Neural progenitor cell (in vitro differentiated cells): ENCODE results near the gene LIF. TPM values are rescaled to one million over a fixed set of nuclear protein-coding genes. Genes with fewer than 3 reads are reported as not detected.

Experiments used
- DNase-seq: peaks from one replicate; pipeline ENCODE4 v3.0.0-alpha.2; 2016; ENCODE audit warnings: low spot score
- H2AFZ ChIP-seq: fragments of 200-600 bp; sonication (generic); replicated peaks from 2 replicates; pipeline ENCODE4 v1.6.1; 2016; ENCODE audit warnings: antibody characterized with exemption
- H3F3A ChIP-seq: fragments of 200-600 bp; sonication (generic); 2 replicates; pipeline ENCODE4 v1.6.1; 2016; ENCODE audit warnings: antibody characterized with exemption, low read depth
- H3K27ac ChIP-seq: fragments of 200-600 bp; sonication (generic); 2 replicates; pipeline ENCODE4 v1.5.1; 2016; ENCODE audit warnings: mild to moderate bottlenecking
- H3K27me3 ChIP-seq: fragments of 200-600 bp; sonication (generic); 2 replicates; pipeline ENCODE4 v1.6.1; 2016; ENCODE audit warnings: mild to moderate bottlenecking, moderate library complexity
- H3K36me3 ChIP-seq: fragments of 200-600 bp; sonication (generic); 2 replicates; pipeline ENCODE4 v1.5.1; 2016
- H3K4me1 ChIP-seq: fragments of 200-600 bp; sonication (generic); 2 replicates; pipeline ENCODE4 v1.6.1; 2016; ENCODE audit warnings: mixed run types
- H3K4me2 ChIP-seq: fragments of 200-600 bp; sonication (generic); 2 replicates; pipeline ENCODE4 v1.6.1; 2016
- H3K4me3 ChIP-seq: fragments of 200-600 bp; sonication (generic); 2 replicates; pipeline ENCODE4 v1.5.1; 2016
- H3K79me2 ChIP-seq: fragments of 200-600 bp; sonication (generic); 2 replicates; pipeline ENCODE4 v1.6.1; 2016; ENCODE audit warnings: low read depth
- H3K9ac ChIP-seq: fragments of 200-600 bp; sonication (generic); 2 replicates; pipeline ENCODE4 v1.6.1; 2016
- H3K9me3 ChIP-seq: fragments of 200-600 bp; sonication (generic); 2 replicates; pipeline ENCODE4 v1.5.1; 2016; ENCODE audit warnings: low read depth
- H4K20me1 ChIP-seq: fragments of 200-600 bp; sonication (generic); 2 replicates; pipeline ENCODE4 v1.6.1; 2016; ENCODE audit warnings: low read depth
- H3K27ac Mint-ChIP-seq: 3 replicates; pipeline ENCODE4 v1.8.0; 2021; ENCODE audit warnings: mixed read lengths
- H3K27me3 Mint-ChIP-seq: 2 replicates; pipeline ENCODE4 v1.8.0; 2022; ENCODE audit warnings: low read depth, mild to moderate bottlenecking, inconsistent platforms, moderate library complexity, mixed read lengths; ENCODE audit not compliant: insufficient read depth
- H3K36me3 Mint-ChIP-seq: 3 replicates; pipeline ENCODE4 v1.8.0; 2021; ENCODE audit warnings: mixed read lengths
- H3K4me1 Mint-ChIP-seq: 3 replicates; pipeline ENCODE4 v1.8.0; 2021; ENCODE audit warnings: mixed read lengths
- H3K4me3 Mint-ChIP-seq: 3 replicates; pipeline ENCODE4 v1.8.0; 2021; ENCODE audit warnings: mild to moderate bottlenecking, moderate library complexity, mixed read lengths
- H3K9me3 Mint-ChIP-seq: 3 replicates; pipeline ENCODE4 v1.8.0; 2020; ENCODE audit warnings: mixed read lengths
- EZH2 ChIP-seq: fragments of 200-600 bp; sonication (generic); IDR thresholded peaks from 2 replicates; pipeline ENCODE4 v1.6.1; 2017; ENCODE audit warnings: antibody characterized with exemption, mild to moderate bottlenecking, moderate library complexity
- EZH2phosphoT487 ChIP-seq: fragments of 200-600 bp; sonication (generic); IDR thresholded peaks from 2 replicates; pipeline ENCODE4 v1.6.1; 2017; ENCODE audit warnings: antibody characterized with exemption
- total RNA-seq: library from RNA; depleted of rRNA; stranded (reverse); fragments of >200 nt; gene quantifications from 2 replicates; pipeline ENCODE4 v1.2.3, GENCODE V29; 2015; ENCODE audit warnings: low replicate concordance
- TF ChIP-seq, protein P1 (sequence below): fragments of 200-600 bp; sonication (generic); IDR thresholded peaks from 2 replicates; pipeline ENCODE4 v1.5.1; 2017; ENCODE audit warnings: antibody characterized with exemption, mild to moderate bottlenecking

LIF gene
- total RNA-seq, 1 donor from 2014 or later = 0.21 TPM

- H3K27ac ChIP-seq = no peak overlapping the region
- H3K4me2 ChIP-seq = no peak overlapping the region
- H3K79me2 ChIP-seq = no peaks in the 10 kb centered on the region
- H2AFZ ChIP-seq = no peak overlapping the region
- Mint-ChIP-seq H3K4me1 (peaks cover 16% of the 10 kb centered on the region), H3K27me3 (peaks cover 4% of the 10 kb centered on the region), H3K4me3 (no peak overlapping the region), H3K36me3 (no peaks in the 10 kb centered on the region), H3K27ac (peak overlapping the region; percentile 27), H3K9me3 (no peaks in the 10 kb centered on the region)
- TF ChIP-seq EZH2phosphoT487 (no peak), EZH2 (no peak)
- TF ChIP-seq, protein P1, sequence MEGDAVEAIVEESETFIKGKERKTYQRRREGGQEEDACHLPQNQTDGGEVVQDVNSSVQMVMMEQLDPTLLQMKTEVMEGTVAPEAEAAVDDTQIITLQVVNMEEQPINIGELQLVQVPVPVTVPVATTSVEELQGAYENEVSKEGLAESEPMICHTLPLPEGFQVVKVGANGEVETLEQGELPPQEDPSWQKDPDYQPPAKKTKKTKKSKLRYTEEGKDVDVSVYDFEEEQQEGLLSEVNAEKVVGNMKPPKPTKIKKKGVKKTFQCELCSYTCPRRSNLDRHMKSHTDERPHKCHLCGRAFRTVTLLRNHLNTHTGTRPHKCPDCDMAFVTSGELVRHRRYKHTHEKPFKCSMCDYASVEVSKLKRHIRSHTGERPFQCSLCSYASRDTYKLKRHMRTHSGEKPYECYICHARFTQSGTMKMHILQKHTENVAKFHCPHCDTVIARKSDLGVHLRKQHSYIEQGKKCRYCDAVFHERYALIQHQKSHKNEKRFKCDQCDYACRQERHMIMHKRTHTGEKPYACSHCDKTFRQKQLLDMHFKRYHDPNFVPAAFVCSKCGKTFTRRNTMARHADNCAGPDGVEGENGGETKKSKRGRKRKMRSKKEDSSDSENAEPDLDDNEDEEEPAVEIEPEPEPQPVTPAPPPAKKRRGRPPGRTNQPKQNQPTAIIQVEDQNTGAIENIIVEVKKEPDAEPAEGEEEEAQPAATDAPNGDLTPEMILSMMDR = no peak
- no peaks in the 10 kb centered on the region for H3K27me3 ChIP-seq
- no peak for DNase-seq
- no peaks in the 10 kb centered on the region for H3K36me3 ChIP-seq
- H3K4me1 ChIP-seq = peaks cover 7% of the 10 kb centered on the region
- no peaks in the 10 kb centered on the region for H3K9me3 ChIP-seq
- H3K9ac ChIP-seq = no peak overlapping the region
- no peak overlapping the region for H3K4me3 ChIP-seq
- no peaks in the 10 kb centered on the region for H4K20me1 ChIP-seq
- no peaks in the 10 kb centered on the region for H3F3A ChIP-seq
Measured at GRCh38 chr22:30273711-30274436, 27.3 kb upstream of the LIF start.

DNA sequence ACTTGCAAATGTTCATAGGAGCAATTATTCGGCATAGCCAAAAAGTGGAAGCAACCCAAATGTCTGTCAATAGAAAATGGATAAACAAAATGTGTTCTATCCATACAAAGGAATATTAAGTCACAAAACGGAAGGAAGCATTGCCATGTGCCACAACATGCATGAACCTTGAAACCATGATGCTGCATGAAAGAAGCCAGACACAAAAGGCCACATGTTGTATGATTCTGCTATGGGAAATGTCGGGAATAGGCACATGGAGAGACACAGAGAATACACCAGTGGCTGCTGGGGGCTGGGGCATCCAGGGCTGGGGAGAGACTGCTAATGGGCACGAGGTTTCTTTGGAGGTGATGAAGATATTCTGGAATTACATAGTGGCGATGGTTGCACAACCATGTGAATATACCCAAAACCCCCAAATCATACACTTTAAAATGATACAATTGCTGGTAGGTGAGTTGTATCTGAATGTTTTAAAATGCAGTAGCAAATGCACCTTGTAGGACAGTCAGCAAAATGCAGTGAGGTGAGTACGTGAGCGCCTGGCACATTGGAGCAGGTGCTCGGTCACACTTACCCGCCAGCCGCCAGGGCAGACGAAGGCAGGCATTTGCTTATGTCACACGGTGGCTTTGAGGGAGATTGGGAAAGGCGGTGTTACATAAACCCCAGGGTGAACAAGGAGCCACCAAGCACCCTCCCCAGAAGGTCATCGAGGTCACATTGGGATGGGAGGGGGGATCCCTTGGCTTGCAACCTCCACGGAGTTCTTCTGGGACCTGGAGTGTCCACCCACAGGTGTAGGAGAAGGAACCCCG is 26.4 kb upstream of the LIF start:
- H3F3A ChIP-seq = no peaks in the 10 kb centered on the region
- no peak for DNase-seq
- Mint-ChIP-seq H3K36me3 (no peaks in the 10 kb centered on the region), H3K4me3 (peak overlapping the region; percentile 17), H3K27ac (no peak overlapping the region), H3K4me1 (peaks cover 10% of the 10 kb centered on the region), H3K9me3 (no peaks in the 10 kb centered on the region), H3K27me3 (peaks cover 4% of the 10 kb centered on the region)
- H3K9ac ChIP-seq = no peak overlapping the region
- no peaks in the 10 kb centered on the region for H3K9me3 ChIP-seq
- no peak overlapping the region for H3K4me3 ChIP-seq
- H3K27me3 ChIP-seq = no peaks in the 10 kb centered on the region
- no peak overlapping the region for H3K4me2 ChIP-seq
- H4K20me1 ChIP-seq = no peaks in the 10 kb centered on the region
- no peak overlapping the region for H3K27ac ChIP-seq
- TF ChIP-seq EZH2phosphoT487 (no peak), EZH2 (no peak)
- TF ChIP-seq, protein P1 = no peak
- no peak overlapping the region for H2AFZ ChIP-seq
- H3K36me3 ChIP-seq = no peaks in the 10 kb centered on the region
- peaks cover 6% of the 10 kb centered on the region for H3K4me1 ChIP-seq
- no peaks in the 10 kb centered on the region for H3K79me2 ChIP-seq

- Histone ChIP-seq H3K27ac (no peak overlapping the region), H3K36me3 (no peaks in the 10 kb centered on the region), H3K4me1 (no peaks in the 10 kb centered on the region), H3K9me3 (no peaks in the 10 kb centered on the region), H3K79me2 (no peaks in the 10 kb centered on the region), H3K9ac (no peak overlapping the region), H3K4me3 (no peak overlapping the region), H3F3A (no peaks in the 10 kb centered on the region), H4K20me1 (no peaks in the 10 kb centered on the region), H3K4me2 (no peak overlapping the region), H3K27me3 (no peaks in the 10 kb centered on the region), H2AFZ (no peak overlapping the region)
- H3K27ac Mint-ChIP-seq = no peak overlapping the region
- DNase-seq = no peak
- H3K9me3 Mint-ChIP-seq = no peaks in the 10 kb centered on the region
- H3K27me3 Mint-ChIP-seq = peaks cover 7% of the 10 kb centered on the region
- H3K4me1 Mint-ChIP-seq = peaks cover 1% of the 10 kb centered on the region
- H3K4me3 Mint-ChIP-seq = no peak overlapping the region
- TF ChIP-seq EZH2phosphoT487 (no peak), EZH2 (no peak)
- TF ChIP-seq, protein P1 = no peak
- no peaks in the 10 kb centered on the region for H3K36me3 Mint-ChIP-seq
Measured at GRCh38 chr22:30270832-30271231, 24.3 kb upstream of the LIF start.
